Ascending aorta (tissue), 2 donors: Measurements from ENCODE around the gene MAP1LC3B. TPM values are rescaled to one million over a fixed set of nuclear protein-coding genes. Genes with fewer than 3 reads are reported as not detected.

Experiments
- DNase-seq, 2 donors: peaks; one replicate each; pipeline ENCODE4 v3.0.0-alpha.2; 2019; ENCODE audit warnings: low spot score in 2 of 2
- H3K27ac ChIP-seq, 2 donors: fragments of 200-600 bp; sonication (generic); one replicate each; pipeline ENCODE4 v1.5.1; 2016 to 2017; ENCODE audit warnings: mild to moderate bottlenecking in 1 of 2
- H3K27me3 ChIP-seq: fragments of 200-600 bp; sonication (generic); one replicate; pipeline ENCODE4 v1.5.1; 2017
- H3K36me3 ChIP-seq, 2 donors: fragments of 200-600 bp; sonication (generic); one replicate each; pipeline ENCODE4 v1.5.1; 2016
- H3K4me1 ChIP-seq, 2 donors: fragments of 200-600 bp; sonication (generic); one replicate each; pipeline ENCODE4 v1.5.1; 2016 to 2017; ENCODE audit warnings: mild to moderate bottlenecking in 1 of 2
- H3K4me3 ChIP-seq, 2 donors: fragments of 200-600 bp; sonication (generic); one replicate each; pipeline ENCODE4 v1.5.1; 2016 to 2017; ENCODE audit warnings: mild to moderate bottlenecking in 1 of 2
- H3K9me3 ChIP-seq, 2 donors: fragments of 200-600 bp; sonication (generic); one replicate each; pipeline ENCODE4 v1.5.1; 2016
- intact Hi-C: fragments of 100-400 bp; cut with DNase I; formaldehyde crosslinking; loops from one replicate; pipeline ENCODE4 v1.15.1; 2023
- total RNA-seq: library from RNA; depleted of rRNA; stranded (reverse); fragments of >200 nt; gene quantifications from one replicate; pipeline ENCODE4 v1.1.0, GENCODE V29; 2016
- TF ChIP-seq, protein P1 (sequence below), 3 experiments: fragments of 200-600 bp in 2 of 3; fragments of 450-650 bp in 1 of 3; sonication (generic) in 2 of 3; IDR thresholded peaks; one replicate each; pipeline ENCODE4 v1.5.1; 2016 to 2019; ENCODE audit warnings: antibody characterized with exemption in 3 of 3, mild to moderate bottlenecking in 1 of 3, moderate library complexity in 1 of 3

Gene MAP1LC3B
- total RNA-seq, 1 donor from 2014 or later: 37.0 TPM

DNA sequence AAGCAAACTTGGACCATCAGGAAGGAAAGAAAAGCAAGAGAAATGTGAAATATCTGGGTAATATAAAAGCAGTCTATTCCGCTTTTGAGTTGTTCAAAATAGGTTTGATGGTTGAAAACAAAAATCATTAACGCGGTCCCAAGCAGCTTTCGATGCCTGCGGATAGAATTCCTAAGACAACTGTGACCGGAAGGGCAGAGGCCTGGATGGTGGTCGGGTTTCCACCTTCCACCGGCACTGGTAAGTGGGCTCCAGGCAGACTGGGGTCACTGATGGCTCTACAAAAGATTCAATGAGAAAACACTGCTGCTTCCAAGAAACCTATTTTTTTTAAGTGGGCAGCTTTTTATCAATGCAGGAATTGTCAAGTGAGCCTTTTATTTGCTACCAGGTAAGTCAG is 50.9 kb downstream of the MAP1LC3B start:
- Histone ChIP-seq H3K4me1 (peaks cover 0 to 15% of the 10 kb centered on the region in 2 donors), H3K36me3 (peaks cover 0 to 8% of the 10 kb centered on the region in 2 donors), H3K4me3 (no peak overlapping the region), H3K27ac (no peak overlapping the region), H3K9me3 (no peaks in the 10 kb centered on the region), H3K27me3 (no peaks in the 10 kb centered on the region)
- intact Hi-C loops: loop anchor here (2.0 kb wide), 1 partner anchor 22 kb away; no protein-coding TSS in a partner anchor
- no peak for DNase-seq
- TF ChIP-seq, protein P1, sequence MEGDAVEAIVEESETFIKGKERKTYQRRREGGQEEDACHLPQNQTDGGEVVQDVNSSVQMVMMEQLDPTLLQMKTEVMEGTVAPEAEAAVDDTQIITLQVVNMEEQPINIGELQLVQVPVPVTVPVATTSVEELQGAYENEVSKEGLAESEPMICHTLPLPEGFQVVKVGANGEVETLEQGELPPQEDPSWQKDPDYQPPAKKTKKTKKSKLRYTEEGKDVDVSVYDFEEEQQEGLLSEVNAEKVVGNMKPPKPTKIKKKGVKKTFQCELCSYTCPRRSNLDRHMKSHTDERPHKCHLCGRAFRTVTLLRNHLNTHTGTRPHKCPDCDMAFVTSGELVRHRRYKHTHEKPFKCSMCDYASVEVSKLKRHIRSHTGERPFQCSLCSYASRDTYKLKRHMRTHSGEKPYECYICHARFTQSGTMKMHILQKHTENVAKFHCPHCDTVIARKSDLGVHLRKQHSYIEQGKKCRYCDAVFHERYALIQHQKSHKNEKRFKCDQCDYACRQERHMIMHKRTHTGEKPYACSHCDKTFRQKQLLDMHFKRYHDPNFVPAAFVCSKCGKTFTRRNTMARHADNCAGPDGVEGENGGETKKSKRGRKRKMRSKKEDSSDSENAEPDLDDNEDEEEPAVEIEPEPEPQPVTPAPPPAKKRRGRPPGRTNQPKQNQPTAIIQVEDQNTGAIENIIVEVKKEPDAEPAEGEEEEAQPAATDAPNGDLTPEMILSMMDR (IDR thresholded peaks at IDR 0.05): no peak

DNA sequence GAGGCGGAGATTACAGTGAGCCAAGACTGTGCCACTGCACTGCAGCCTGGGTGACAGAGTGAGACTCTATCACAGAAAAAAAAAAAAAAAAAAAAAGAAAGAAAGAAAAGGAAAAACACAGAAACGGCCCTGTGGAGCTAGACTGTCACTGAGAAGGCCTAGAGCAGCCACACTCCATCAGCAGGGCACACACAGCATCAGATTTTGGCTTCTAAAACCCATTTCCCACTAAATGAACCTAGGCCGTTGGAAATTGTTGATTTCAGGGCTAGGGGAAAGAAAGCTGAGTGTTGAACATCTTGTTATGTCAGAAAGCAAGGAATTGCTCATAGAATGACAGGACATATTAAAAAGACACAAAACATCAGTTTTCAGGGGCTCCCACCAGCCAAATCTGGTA is 51.8 kb downstream of the MAP1LC3B start:
- no peak for DNase-seq

DNA sequence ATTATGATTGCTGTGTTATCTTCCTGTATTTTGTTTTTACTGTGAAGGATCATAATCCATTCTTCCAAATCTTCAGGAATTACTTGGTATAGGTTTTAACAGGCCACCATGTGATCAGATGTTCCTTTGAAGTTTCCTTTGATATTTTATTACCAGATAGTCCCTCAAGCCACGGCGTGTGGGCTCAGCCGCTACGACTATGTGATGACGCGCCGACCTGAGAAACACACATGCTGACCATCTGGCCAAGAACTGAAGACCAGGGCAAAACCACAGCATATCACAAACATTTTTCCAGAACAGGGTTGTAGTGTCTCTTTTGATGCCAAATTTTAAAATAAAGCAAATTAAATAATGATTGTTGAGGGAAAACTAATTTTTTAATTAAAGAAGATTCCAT is 53.4 kb downstream of the MAP1LC3B start:
- Histone ChIP-seq H3K9me3 (no peaks in the 10 kb centered on the region), H3K4me1 (peaks cover 0 to 15% of the 10 kb centered on the region in 2 donors), H3K36me3 (peaks cover 0 to 16% of the 10 kb centered on the region in 2 donors), H3K4me3 (no peak overlapping the region), H3K27me3 (no peaks in the 10 kb centered on the region), H3K27ac (no peak overlapping the region)
- intact Hi-C loops: no loop called here
- no peak for DNase-seq
- TF ChIP-seq, protein P1 (IDR thresholded peaks at IDR 0.05): no peak

More for the DNA sequence above, 51.8 kb downstream of the MAP1LC3B start:
- peaks cover 0 to 15% of the 10 kb centered on the region in 2 donors for H3K4me1 ChIP-seq
- TF ChIP-seq, protein P1 (IDR thresholded peaks at IDR 0.05): no peak
- no peak overlapping the region for H3K4me3 ChIP-seq
- H3K9me3 ChIP-seq: no peaks in the 10 kb centered on the region
- H3K36me3 ChIP-seq: peaks cover 0 to 12% of the 10 kb centered on the region in 2 donors
- H3K27me3 ChIP-seq: no peaks in the 10 kb centered on the region
- H3K27ac ChIP-seq: no peak overlapping the region
- intact Hi-C loops: loop anchor here (2.0 kb wide), 1 partner anchor 23 kb away; no protein-coding TSS in a partner anchor

DNA sequence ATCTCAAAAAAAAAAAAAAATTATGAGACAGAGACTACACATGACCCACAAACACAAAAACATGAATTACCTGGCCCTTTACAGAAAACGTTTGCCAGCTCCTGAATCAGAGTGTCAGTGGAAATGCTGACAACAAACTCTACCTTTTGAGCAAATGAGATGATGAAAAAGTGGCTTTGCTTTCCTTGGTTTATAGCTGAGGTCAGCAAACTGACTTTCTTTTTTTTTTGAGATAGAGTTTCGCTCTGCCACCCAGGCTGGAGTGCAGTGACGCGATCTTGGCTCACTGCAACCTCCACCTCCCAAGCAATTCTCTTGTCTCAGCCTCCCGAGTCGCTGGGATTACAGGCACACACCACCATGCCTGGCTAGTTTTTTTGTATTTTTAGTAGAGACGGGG is 54.3 kb downstream of the MAP1LC3B start:
- intact Hi-C loops: no loop called here
- Histone ChIP-seq H3K4me1 (peaks cover 0 to 15% of the 10 kb centered on the region in 2 donors), H3K4me3 (no peak overlapping the region), H3K27me3 (no peaks in the 10 kb centered on the region), H3K36me3 (peaks cover 0 to 20% of the 10 kb centered on the region in 2 donors), H3K27ac (peak overlapping the region; percentile 57 to 67), H3K9me3 (no peaks in the 10 kb centered on the region)
- TF ChIP-seq, protein P1 (IDR thresholded peaks at IDR 0.05): no peak
- DNase-seq: no peak

DNA sequence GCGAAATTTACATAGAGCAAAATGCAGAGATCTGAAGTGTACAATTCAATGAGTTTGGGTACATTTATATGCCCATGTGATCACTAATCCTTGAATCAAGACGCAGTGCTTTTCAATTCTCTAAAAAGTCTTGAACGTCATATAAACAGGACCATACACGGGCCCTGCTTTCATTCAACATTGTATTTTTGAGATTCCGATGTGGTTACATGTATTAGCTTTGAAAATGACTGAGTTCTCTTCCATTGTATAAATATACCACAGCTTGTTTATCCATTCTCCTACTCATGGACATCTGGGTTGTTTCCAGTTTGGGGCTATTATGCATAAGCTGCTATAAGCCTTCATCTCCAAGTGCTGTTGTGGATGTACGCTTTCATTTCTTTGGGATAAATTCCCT is 55.2 kb downstream of the MAP1LC3B start:
- intact Hi-C loops: no loop called here
- H3K4me1 ChIP-seq: peaks cover 0 to 12% of the 10 kb centered on the region in 2 donors
- H3K36me3 ChIP-seq: peaks cover 4 to 29% of the 10 kb centered on the region in 2 donors
- no peaks in the 10 kb centered on the region for H3K27me3 ChIP-seq
- no peak overlapping the region for H3K4me3 ChIP-seq
- H3K9me3 ChIP-seq: no peaks in the 10 kb centered on the region
- no peak for DNase-seq
- TF ChIP-seq, protein P1 (IDR thresholded peaks at IDR 0.05): no peak
- H3K27ac ChIP-seq: peak overlapping the region; percentile 57 to 67

DNA sequence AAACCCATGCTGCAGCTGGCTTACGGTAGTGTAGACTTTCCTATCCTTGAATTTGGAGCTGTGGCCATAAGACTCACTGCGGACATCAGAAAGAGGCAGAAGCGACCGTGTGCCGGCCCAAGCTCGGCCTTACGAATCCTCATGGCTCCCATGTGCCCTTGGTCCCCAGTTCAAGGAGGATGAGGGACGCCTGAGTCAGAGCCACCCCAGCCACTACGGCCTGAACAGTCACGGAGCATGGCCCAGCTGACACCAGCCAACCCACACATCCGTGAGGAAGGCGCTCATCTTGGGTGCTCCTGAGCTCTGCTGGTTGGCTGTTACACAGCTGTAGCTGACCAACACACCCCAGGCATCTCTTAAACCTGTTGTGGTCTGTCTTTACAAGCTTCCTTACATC is 56.7 kb downstream of the MAP1LC3B start:
- Histone ChIP-seq H3K27me3 (no peaks in the 10 kb centered on the region), H3K4me1 (peaks cover 0 to 10% of the 10 kb centered on the region in 2 donors), H3K36me3 (peaks cover 12 to 41% of the 10 kb centered on the region in 2 donors), H3K27ac (no peak overlapping the region), H3K9me3 (no peaks in the 10 kb centered on the region), H3K4me3 (no peak overlapping the region)
- DNase-seq: no peak
- intact Hi-C loops: no loop called here
- TF ChIP-seq, protein P1 (IDR thresholded peaks at IDR 0.05): no peak
